Measurements from ENCODE around the gene RDH14. TPM values are rescaled to one million over a fixed set of nuclear protein-coding genes. Genes with fewer than 3 reads are reported as not detected.

Gene RDH14, protein sequence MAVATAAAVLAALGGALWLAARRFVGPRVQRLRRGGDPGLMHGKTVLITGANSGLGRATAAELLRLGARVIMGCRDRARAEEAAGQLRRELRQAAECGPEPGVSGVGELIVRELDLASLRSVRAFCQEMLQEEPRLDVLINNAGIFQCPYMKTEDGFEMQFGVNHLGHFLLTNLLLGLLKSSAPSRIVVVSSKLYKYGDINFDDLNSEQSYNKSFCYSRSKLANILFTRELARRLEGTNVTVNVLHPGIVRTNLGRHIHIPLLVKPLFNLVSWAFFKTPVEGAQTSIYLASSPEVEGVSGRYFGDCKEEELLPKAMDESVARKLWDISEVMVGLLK
- total RNA-seq (2014; rRNA removed; shearing (Covaris generic); ENCODE audit: low replicate concordance): 38.1 and 52.3 TPM in 2 replicates

DNA sequence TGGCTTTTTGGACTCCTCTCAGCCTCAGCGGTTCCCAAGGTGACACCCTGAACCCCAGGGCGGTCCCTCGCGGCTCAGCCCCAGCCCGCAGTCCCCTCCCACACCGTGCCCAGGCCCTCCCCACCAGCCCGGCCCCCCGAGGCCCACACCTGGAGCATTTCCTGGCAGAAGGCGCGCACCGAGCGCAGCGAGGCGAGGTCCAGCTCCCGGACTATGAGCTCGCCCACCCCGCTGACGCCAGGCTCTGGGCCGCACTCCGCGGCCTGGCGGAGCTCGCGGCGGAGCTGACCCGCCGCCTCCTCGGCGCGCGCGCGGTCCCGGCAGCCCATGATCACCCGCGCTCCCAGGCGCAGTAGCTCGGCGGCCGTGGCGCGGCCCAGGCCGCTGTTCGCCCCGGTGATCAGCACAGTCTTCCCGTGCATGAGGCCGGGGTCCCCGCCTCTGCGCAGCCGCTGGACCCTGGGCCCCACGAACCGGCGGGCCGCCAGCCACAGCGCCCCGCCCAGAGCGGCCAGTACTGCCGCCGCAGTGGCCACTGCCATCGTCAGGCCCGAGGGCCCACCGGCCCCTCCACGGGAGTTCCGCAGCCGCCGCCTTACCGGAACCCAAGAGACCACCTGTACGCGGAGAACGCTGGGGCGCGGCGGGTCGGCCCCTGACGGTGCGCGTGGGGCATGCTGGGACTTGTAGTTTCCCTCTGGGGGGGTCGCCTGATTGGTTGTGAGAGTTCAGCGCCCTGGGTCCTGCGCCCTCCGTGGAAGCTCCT lies at the start of gene RDH14:
RDH14 (minus strand) TSS at position 623 of the 766 bp plus-strand sequence; CDS start at position 542, 81 bp downstream.
- DNase-seq (ENCODE audit: low read depth): peak; percentile 92
- in situ Hi-C loops (cut with HindIII; ENCODE audit: low pct_unique_long_range_greater_than_20kb, low sequenced_read_pairs): no loop called here

DNA sequence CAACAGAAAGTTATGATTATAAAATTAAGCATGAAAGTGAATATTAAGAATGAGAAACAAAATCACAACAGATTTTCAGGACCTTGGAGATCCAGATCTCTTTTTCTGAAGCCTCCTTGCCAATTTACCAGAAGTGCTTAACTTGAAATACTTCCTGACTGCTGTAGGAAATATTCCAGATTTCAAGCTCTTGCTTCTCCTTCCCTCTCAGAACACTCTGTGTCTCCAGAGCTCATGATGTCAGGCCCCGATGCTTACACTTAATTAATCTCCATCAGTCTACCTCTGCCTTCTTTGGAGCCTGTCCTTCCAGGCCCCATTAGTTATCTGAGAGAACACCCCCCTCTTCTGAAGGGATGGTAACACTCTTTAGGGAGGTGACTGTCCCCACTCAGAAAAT lies 49.6 kb upstream of the RDH14 start:
- DNase-seq (ENCODE audit: low read depth): no peak
- in situ Hi-C loops (cut with HindIII; ENCODE audit: low pct_unique_long_range_greater_than_20kb, low sequenced_read_pairs): no loop called here

DNA sequence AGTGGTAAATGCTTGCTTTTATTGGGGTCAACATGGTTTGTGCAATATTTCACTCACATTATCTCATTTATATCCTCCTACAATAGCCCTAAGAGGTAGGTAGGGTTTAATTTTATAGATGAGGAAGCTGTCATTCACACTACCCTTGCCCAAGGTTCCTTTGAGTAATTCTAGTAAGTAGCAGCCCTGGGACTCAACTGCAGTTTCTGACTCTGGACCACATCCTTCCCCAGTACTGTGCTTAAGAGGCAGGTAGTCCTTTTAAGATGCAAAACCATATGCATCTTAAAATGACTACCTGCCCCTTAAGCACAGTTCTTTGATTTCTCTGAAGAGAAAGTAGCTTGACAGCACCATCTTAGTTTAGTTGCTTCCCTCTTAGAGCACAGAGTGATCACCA lies 44.7 kb upstream of the RDH14 start:
- in situ Hi-C loops (cut with HindIII; ENCODE audit: low pct_unique_long_range_greater_than_20kb, low sequenced_read_pairs): no loop called here
- no peak for DNase-seq (ENCODE audit: low read depth)

DNA sequence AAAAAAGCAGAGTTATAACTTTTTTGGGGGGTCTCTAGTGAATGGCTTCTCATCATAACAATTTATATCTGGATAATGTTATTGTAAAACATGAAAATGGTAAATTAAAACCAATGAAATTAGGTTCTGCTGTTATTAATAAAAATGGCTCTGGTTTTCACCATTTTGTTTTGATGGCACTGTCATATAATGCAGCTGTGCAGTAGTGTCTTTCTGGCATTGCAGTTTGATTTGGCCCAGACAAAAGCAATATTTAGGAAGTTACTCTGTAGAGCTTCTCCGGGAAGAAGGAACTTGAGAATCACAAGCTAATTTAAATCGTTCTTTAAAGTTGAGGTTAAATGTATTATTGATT lies 44.1 kb upstream of the RDH14 start:
- in situ Hi-C loops (cut with HindIII; ENCODE audit: low pct_unique_long_range_greater_than_20kb, low sequenced_read_pairs): no loop called here
- no peak for DNase-seq (ENCODE audit: low read depth)

DNA sequence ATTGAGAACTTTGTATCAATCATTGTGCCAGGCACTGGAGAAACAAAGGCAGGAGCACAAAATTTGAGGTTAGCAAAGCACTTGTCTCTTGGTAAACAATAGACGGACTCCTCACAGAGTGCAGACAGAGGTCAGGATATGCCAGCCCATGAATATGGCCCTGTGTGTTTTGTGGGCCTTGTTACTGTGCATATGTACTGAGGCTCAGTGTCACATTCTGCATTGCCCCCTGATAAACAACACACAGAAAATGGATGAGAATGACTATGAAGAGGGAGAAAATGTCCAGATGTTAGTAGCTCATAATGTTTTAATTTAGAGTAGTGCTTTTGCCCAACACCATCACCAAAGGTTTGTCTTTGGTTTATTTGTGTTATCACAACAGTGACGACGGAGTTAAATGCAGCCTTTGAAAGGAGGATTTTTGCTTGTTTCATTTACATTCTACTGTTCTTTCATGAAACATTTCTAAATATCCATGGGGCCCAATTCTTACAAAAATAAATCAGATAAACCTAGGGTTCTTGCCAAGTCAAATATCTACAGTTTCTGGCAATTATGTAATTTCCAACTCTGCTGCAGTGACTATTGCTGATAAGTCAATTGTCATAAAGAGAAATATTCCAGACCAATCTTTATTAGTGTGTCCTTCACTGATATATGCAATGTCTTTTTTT lies 43.5 kb upstream of the RDH14 start:
- DNase-seq (ENCODE audit: low read depth): no peak
- in situ Hi-C loops (cut with HindIII; ENCODE audit: low pct_unique_long_range_greater_than_20kb, low sequenced_read_pairs): no loop called here

DNA sequence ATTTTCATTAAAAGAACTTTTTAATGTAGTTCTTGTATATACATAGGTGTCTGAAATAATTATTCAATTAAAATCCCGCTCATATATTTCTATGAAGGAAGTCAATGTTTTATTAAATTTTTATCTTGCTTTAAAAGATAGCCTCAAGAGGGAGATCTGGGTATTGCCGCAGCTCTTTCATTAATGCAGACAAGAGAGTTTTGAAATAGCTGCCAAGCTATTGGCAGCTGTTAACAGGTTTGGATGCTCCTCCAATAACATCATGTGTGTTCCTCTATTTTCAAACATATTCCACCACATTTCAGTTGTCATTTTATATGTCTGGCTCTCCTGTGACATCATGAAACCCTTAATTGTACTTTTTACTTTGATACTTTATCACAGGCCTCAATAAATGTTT lies 41.8 kb upstream of the RDH14 start:
- in situ Hi-C loops (cut with HindIII; ENCODE audit: low pct_unique_long_range_greater_than_20kb, low sequenced_read_pairs): no loop called here
- no peak for DNase-seq (ENCODE audit: low read depth)

DNA sequence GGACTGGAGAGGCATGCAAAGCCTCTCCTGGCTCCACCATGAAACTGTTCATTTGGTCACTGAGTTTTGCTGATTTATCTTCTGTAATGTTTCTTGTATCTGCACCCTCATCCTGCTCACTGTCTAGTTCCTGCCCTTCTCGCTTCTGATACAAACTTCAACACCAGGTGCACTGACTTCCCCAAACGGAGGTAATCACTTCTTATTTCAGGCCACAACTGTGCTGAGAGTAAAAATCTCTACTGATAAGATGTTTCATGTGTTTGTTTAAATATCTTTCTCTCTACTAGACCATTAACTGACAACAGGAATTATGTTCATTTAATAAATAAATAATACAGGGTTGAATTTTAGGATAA lies 39.8 kb upstream of the RDH14 start:
- no peak for DNase-seq (ENCODE audit: low read depth)
- in situ Hi-C loops (cut with HindIII; ENCODE audit: low pct_unique_long_range_greater_than_20kb, low sequenced_read_pairs): no loop called here

DNA sequence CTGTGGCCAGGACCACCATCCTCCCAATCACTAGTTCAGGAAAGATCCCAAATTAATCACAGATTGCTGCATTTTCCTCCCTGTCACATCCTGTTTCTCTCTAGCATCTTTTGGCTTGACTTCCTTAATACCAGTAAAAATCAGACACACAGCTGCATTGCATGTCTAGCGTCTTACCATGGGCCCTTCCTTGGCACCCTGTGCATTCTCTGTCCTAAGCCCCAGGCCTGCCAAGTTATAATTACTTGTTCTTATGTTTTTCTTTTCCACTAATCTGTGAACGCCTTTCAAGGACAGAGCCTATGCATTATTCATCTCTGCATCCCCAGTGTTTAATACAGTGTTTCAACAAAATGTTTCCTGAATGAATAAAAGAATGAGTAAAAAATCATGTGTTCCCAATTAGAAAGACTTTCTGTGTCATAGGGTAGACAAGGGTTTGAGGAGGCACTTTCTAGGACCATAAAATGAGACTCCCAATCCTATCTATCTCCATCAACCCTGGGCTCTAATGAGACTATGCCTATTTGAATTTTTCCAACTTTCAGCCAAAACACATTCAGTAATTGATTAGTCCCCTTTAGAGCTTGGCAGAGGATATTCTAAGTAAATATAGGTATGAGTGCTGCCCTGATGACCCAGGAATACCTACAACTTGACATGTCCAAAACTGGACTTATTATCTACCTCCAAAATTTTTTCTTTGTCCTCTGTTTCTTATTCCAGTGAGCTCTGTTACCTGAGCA lies 39.2 kb upstream of the RDH14 start:
- in situ Hi-C loops (cut with HindIII; ENCODE audit: low pct_unique_long_range_greater_than_20kb, low sequenced_read_pairs): no loop called here
- no peak for DNase-seq (ENCODE audit: low read depth)

DNA sequence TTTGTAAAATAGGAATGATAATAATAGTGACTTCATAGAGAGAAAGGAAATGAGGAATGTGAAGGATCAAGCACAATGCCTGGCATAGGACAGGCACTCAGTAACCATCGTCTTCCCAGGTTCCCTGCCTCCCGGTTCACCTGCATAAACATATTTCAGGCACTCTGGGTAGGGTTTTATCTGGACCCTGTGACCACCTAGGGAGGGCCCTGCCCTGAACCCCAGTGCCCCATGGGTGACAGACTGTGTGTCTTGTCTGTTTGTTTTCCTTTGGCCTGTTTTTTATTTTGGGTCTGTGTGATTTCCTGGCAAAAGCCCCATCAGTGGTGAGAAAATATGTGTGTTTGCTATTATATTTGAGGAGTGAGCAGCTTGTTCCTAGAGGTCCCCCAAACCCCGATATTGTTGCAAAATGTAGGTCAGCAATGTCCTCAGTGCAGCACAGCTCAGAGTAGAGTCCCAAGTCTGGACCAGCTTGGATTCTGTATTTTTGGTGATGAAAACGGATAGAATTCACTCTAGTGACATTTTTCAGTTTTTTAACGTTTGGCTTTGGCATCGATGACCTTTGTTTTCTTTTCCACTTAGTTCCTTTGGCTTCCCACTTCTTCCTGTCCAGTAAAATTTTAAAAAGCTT lies 38.5 kb upstream of the RDH14 start:
- in situ Hi-C loops (cut with HindIII; ENCODE audit: low pct_unique_long_range_greater_than_20kb, low sequenced_read_pairs): no loop called here
- no peak for DNase-seq (ENCODE audit: low read depth)

DNA sequence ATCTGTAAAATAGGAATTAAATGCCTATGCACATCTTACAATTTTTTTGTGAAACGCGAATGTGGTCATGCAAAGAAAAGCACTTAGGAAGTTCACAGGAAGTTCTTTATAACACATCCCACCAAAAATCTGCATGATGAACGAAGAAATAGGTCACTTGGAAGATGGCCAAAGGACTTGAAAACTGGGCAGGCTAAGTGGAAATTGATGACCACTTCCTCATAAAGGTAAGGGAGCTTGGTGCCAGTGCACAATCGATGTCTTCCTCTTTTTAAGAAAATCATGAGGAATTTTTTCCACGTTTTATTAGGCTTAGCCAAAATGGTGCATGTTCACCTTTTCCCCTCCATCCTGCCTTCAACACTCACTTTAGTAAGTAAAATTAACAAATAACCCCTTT lies 37.2 kb upstream of the RDH14 start:
- DNase-seq (ENCODE audit: low read depth): no peak
- in situ Hi-C loops (cut with HindIII; ENCODE audit: low pct_unique_long_range_greater_than_20kb, low sequenced_read_pairs): no loop called here

DNA sequence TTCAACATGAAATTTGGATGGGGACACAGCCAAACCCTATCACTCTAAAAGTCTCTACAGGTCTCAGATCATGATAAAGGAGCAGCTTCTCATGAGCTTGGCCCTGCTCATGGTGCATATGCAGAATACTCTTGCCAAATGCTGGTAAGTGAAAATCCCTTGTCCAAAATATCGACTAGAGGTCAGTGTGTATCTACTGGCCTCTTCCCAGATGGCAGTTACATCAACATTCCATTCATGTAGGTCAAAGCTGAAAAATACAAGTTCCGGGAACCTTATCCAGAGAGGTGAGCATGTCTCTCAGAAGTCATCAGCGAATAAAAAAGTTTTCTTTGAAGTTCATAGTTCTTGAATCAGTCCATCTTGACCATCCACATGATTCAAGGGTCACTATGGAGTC lies 36.5 kb upstream of the RDH14 start:
- DNase-seq (ENCODE audit: low read depth): no peak
- in situ Hi-C loops (cut with HindIII; ENCODE audit: low pct_unique_long_range_greater_than_20kb, low sequenced_read_pairs): no loop called here

DNA sequence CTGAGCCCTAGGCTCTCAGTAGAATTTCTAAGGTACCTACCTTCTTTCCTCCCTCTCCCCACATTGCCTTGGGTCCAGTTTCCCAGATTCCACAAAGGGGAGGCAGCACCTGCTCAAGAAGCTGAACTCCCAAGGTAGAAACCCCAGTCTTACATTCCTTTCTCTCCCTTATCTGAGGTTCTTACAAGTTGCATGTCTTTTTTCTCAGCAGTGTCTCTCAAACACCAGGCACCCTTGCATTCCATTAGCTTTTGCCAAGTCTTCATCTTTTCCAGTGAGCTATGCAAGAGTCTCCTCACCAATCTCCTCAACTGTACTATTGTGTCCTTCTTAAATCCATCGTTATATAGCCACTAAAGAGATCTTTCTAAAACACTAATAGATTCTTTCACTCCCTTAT lies 33.0 kb upstream of the RDH14 start:
- in situ Hi-C loops (cut with HindIII; ENCODE audit: low pct_unique_long_range_greater_than_20kb, low sequenced_read_pairs): no loop called here
- DNase-seq (ENCODE audit: low read depth): no peak

DNA sequence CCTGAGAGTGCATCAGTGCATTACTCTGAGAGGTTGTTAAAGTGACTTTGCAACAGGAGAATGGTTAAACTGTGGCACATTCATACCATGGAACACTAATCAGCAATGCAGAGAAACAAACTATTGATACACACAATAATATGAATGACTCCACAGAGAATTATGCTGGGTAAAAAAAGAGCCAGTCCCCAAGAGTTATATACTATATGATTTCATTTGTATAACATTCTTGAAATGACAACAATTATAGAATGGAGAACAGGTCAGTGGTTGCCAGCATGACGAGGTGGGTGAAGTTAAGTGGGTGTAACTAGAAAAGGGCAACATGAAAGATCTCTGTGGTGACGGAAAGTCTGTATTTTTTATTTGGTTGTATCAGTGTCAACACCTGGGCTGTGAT lies 31.9 kb upstream of the RDH14 start:
- in situ Hi-C loops (cut with HindIII; ENCODE audit: low pct_unique_long_range_greater_than_20kb, low sequenced_read_pairs): no loop called here
- DNase-seq (ENCODE audit: low read depth): no peak

DNA sequence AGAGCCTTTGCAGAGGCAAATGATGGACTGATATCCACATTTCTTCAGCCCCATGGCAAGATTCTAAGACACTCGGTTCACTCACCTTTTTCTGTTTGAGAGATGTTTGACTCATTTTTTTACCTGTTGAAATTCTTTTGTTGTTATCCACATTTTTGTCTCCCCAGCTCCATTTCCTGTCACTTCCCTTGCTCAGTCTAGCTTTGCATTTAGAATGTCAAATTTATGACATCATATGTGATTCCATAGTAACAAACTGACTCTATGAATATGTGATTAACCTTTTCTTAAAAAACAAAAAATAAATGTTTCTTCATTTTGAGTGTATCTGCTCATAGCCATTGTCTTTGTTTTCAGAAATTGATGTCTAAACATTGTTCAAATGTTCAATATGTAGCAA lies 28.9 kb upstream of the RDH14 start, which contains the start of gene NT5C1B:
NT5C1B (minus strand) TSS at position 216 of the 400 bp plus-strand sequence; CDS start at position 115, 101 bp downstream.
- DNase-seq (ENCODE audit: low read depth): no peak
- in situ Hi-C loops (cut with HindIII; ENCODE audit: low pct_unique_long_range_greater_than_20kb, low sequenced_read_pairs): no loop called here

DNA sequence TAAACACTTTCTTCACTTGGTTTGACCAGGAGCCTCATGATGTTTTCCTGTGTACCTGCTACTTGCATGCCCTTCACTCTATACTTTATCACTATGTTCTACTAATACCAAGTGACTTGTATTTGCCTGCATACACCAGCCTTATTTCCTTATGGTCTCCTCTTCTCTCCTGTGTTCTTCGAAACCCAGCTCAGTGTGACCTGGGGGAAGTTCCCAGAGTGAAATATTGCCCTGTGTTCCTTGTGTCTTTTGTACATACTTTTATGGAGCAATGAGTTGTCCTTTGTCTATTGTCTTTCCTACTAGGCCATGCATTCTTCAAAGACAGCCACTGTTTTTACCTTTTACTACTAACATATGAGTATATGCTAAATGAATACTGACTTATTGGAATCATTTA lies 28.3 kb upstream of the RDH14 start:
- DNase-seq (ENCODE audit: low read depth): no peak
- in situ Hi-C loops (cut with HindIII; ENCODE audit: low pct_unique_long_range_greater_than_20kb, low sequenced_read_pairs): no loop called here

DNA sequence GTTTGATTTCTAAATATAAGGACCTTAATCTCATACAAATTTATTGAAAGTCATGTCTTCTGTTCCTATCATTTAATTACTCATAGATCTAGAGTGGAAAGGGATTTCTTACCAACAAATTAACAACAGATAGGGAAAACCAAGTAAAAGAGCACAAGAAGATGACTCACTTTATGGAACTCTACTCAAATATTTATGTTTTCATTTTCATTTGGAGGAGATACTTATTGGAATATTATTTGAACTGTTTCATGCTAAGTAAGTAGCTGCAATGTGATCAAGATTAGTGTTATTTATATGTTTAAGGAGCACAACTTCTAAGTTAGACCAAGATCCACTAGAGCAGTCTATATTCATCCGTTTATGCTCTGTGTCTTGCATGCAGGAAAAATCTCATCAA lies 27.6 kb upstream of the RDH14 start:
- no peak for DNase-seq (ENCODE audit: low read depth)
- in situ Hi-C loops (cut with HindIII; ENCODE audit: low pct_unique_long_range_greater_than_20kb, low sequenced_read_pairs): no loop called here

DNA sequence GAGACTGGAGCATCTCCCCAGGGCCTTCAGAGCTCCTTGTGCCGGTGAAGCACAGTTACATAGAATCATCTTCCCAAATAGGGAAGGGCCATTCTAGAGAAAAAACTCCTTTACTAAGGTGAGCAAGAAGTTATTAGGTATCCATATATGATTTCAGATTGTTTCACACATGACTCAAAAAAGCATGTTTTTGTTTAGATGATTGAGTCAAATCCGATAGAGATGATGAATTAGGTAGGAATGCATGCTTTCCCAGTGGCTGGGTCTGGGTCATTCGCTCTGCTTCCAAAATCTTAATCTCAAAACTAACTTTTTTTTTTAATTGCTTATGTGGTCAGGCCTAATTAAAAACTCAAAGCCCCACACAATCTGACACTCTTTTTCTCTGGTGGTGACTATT lies 25.1 kb upstream of the RDH14 start:
- no peak for DNase-seq (ENCODE audit: low read depth)
- in situ Hi-C loops (cut with HindIII; ENCODE audit: low pct_unique_long_range_greater_than_20kb, low sequenced_read_pairs): no loop called here

DNA sequence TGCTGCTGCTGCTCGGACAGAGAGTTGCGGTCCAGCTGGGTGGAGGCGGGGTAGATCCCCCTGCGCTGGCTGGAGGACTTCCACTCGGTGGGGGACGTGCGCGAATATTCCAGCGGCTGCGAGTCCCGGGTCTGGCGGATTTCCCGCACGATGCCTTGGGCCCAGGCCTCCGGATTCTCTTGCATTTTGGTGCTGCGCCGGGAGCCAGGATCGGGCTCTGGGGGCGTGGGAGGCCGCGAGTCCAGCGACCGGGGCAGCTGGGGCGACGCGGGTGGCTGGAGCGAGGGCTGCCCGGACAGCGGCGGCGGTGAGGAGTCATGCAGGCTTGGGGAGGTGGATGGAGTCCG lies 24.1 kb upstream of the RDH14 start:
- in situ Hi-C loops (cut with HindIII; ENCODE audit: low pct_unique_long_range_greater_than_20kb, low sequenced_read_pairs): no loop called here
- no peak for DNase-seq (ENCODE audit: low read depth)

Data from Caki2 (cell line).